PC-3 (cell line): ENCODE measurements around the gene TIMP3.

ENCODE experiments used
- EZH2 ChIP-seq: fragments of 300-600 bp; sonication (generic); IDR thresholded peaks from one replicate; pipeline ENCODE4 v1.6.1; 2017; ENCODE audit warnings: antibody characterized with exemption, mild to moderate bottlenecking, low read length; ENCODE audit not compliant: unreplicated experiment
- TF ChIP-seq, protein P1 (sequence below): fragments of 300-600 bp; sonication (generic); conservative IDR thresholded peaks from 2 replicates; pipeline ENCODE4 v1.5.1; 2017; ENCODE audit warnings: antibody characterized with exemption, low read depth, mild to moderate bottlenecking, low read length

DNA sequence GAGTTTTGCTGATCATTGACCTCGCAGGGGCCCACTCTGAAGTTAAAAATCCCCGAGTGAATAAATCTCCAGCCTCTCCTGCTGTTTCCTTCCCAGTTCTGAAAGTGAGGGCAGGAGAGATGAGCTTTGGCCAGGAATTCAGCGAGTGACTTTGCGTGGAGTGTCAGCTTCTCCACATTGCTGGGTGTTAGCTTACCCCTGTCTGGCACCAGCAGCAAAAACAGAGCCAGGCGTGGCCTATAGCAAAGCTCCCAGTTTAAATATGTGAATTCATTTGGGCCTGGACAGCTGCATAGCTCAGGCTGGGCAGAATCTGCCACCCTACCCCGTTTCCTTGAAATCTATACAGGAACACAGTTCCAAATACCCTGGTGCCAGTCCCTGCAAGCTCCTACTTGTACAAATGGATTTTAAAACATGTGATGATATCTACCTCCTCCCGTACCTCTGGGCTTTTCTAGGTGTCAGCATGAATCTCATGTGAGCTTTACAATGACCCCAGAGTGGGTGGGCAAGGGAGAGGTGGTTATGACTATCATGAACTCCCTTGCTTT lies 25.6 kb downstream of the TIMP3 start:
- TF ChIP-seq, protein P1, sequence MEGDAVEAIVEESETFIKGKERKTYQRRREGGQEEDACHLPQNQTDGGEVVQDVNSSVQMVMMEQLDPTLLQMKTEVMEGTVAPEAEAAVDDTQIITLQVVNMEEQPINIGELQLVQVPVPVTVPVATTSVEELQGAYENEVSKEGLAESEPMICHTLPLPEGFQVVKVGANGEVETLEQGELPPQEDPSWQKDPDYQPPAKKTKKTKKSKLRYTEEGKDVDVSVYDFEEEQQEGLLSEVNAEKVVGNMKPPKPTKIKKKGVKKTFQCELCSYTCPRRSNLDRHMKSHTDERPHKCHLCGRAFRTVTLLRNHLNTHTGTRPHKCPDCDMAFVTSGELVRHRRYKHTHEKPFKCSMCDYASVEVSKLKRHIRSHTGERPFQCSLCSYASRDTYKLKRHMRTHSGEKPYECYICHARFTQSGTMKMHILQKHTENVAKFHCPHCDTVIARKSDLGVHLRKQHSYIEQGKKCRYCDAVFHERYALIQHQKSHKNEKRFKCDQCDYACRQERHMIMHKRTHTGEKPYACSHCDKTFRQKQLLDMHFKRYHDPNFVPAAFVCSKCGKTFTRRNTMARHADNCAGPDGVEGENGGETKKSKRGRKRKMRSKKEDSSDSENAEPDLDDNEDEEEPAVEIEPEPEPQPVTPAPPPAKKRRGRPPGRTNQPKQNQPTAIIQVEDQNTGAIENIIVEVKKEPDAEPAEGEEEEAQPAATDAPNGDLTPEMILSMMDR: no peak
- TF ChIP-seq EZH2: no peak
